Measurements from ENCODE around the gene NKAIN2. TPM values are rescaled to one million over a fixed set of nuclear protein-coding genes. Genes with fewer than 3 reads are reported as not detected.
A peak's percentile ranks its signal among the peaks of the same experiment; 100 is the strongest.

The NKAIN2 gene
- total and polyA plus RNA-seq, 9 of the 15 experiments (the other 6 are each of a cell fraction or from before 2014, with no cell fraction given): not detected

DNA sequence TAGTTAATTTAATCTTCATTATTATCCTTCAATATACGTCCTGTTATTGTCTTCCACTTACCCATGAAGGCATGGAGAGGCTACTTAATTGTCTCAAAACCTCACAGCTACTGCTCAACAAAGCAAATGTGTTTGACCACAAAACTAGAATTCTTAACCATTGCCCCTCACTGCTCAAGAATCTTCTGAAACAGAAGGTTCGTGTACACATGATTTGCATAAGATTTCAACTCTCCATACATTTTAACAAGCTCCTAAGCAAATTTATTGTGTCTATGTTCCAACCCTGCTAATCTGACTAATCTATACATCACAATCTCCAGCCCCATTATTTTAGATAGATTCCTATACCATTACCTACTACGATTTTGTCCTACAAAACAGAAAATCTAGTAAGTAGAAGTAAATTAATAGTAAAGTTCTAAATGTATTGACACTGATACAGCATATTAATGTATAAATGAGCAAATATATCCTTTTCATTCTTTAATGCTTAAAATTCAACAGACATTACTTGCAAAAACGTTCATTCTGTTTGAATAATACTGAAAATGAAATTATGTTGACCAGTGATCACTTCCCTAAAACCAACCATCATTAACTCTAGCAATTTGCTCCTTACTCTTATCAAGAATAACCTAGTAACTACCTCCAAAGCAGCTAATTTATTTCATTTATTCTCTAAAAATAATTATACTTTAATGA, 1068.8 kb downstream of the NKAIN2 start:
- TF ChIP-seq ZNF696 (CRISPR knock-in tag; conservative IDR thresholded peaks at IDR 0.05) (no peak), MIER1 (IDR thresholded peaks at IDR 0.05; ENCODE audit: low read depth) (no peak), GTF2E2 (tag; IDR thresholded peaks at IDR 0.05) (no peak), POLR2AphosphoS2 (IDR thresholded peaks at IDR 0.05; ENCODE audit: low read length) (no peak), ASH1L (IDR thresholded peaks at IDR 0.05; ENCODE audit: borderline replicate concordance, low read depth, partially characterized antibody) (no peak), ELF4 (CRISPR knock-in tag; IDR thresholded peaks at IDR 0.05) (no peak), SMARCC2 (IDR thresholded peaks at IDR 0.05; ENCODE audit: low read depth) (no peak), MEF2A (IDR thresholded peaks at IDR 0.05; ENCODE audit: control insufficient read depth, low read depth, low read length) (no peak), ZNF764 (CRISPR knock-in tag; IDR thresholded peaks at IDR 0.05; ENCODE audit: low read depth) (no peak)
- TF ChIP-seq, protein P1, sequence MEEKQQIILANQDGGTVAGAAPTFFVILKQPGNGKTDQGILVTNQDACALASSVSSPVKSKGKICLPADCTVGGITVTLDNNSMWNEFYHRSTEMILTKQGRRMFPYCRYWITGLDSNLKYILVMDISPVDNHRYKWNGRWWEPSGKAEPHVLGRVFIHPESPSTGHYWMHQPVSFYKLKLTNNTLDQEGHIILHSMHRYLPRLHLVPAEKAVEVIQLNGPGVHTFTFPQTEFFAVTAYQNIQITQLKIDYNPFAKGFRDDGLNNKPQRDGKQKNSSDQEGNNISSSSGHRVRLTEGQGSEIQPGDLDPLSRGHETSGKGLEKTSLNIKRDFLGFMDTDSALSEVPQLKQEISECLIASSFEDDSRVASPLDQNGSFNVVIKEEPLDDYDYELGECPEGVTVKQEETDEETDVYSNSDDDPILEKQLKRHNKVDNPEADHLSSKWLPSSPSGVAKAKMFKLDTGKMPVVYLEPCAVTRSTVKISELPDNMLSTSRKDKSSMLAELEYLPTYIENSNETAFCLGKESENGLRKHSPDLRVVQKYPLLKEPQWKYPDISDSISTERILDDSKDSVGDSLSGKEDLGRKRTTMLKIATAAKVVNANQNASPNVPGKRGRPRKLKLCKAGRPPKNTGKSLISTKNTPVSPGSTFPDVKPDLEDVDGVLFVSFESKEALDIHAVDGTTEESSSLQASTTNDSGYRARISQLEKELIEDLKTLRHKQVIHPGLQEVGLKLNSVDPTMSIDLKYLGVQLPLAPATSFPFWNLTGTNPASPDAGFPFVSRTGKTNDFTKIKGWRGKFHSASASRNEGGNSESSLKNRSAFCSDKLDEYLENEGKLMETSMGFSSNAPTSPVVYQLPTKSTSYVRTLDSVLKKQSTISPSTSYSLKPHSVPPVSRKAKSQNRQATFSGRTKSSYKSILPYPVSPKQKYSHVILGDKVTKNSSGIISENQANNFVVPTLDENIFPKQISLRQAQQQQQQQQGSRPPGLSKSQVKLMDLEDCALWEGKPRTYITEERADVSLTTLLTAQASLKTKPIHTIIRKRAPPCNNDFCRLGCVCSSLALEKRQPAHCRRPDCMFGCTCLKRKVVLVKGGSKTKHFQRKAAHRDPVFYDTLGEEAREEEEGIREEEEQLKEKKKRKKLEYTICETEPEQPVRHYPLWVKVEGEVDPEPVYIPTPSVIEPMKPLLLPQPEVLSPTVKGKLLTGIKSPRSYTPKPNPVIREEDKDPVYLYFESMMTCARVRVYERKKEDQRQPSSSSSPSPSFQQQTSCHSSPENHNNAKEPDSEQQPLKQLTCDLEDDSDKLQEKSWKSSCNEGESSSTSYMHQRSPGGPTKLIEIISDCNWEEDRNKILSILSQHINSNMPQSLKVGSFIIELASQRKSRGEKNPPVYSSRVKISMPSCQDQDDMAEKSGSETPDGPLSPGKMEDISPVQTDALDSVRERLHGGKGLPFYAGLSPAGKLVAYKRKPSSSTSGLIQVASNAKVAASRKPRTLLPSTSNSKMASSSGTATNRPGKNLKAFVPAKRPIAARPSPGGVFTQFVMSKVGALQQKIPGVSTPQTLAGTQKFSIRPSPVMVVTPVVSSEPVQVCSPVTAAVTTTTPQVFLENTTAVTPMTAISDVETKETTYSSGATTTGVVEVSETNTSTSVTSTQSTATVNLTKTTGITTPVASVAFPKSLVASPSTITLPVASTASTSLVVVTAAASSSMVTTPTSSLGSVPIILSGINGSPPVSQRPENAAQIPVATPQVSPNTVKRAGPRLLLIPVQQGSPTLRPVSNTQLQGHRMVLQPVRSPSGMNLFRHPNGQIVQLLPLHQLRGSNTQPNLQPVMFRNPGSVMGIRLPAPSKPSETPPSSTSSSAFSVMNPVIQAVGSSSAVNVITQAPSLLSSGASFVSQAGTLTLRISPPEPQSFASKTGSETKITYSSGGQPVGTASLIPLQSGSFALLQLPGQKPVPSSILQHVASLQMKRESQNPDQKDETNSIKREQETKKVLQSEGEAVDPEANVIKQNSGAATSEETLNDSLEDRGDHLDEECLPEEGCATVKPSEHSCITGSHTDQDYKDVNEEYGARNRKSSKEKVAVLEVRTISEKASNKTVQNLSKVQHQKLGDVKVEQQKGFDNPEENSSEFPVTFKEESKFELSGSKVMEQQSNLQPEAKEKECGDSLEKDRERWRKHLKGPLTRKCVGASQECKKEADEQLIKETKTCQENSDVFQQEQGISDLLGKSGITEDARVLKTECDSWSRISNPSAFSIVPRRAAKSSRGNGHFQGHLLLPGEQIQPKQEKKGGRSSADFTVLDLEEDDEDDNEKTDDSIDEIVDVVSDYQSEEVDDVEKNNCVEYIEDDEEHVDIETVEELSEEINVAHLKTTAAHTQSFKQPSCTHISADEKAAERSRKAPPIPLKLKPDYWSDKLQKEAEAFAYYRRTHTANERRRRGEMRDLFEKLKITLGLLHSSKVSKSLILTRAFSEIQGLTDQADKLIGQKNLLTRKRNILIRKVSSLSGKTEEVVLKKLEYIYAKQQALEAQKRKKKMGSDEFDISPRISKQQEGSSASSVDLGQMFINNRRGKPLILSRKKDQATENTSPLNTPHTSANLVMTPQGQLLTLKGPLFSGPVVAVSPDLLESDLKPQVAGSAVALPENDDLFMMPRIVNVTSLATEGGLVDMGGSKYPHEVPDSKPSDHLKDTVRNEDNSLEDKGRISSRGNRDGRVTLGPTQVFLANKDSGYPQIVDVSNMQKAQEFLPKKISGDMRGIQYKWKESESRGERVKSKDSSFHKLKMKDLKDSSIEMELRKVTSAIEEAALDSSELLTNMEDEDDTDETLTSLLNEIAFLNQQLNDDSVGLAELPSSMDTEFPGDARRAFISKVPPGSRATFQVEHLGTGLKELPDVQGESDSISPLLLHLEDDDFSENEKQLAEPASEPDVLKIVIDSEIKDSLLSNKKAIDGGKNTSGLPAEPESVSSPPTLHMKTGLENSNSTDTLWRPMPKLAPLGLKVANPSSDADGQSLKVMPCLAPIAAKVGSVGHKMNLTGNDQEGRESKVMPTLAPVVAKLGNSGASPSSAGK (IDR thresholded peaks at IDR 0.05): no peak
- Histone ChIP-seq H3K27me3 (ENCODE audit: control insufficient read depth in 2 of 2, insufficient read depth in 2 of 2, low read length in 2 of 2) (no peaks in the 10 kb centered on the region), H2AFZ (ENCODE audit: low read depth, low read length) (0 out of 2 replicates have a peak overlapping the region, but pooled peaks have one; percentile 12), H3K9ac (ENCODE audit: insufficient read depth in 1 of 2, low read depth in 2 of 2, low read length in 2 of 2) (no peak overlapping the region), H3K4me2 (ENCODE audit: insufficient read depth, low read length) (no peak overlapping the region), H3K79me2 (ENCODE audit: control insufficient read depth, insufficient read depth, low read length) (no peaks in the 10 kb centered on the region), H4K20me1 (replicated peaks; ENCODE audit: control insufficient read depth, insufficient read depth, low read length) (no peaks in the 10 kb centered on the region), H3K9me3 (replicated peaks; ENCODE audit: control insufficient read depth, insufficient read depth, low read depth, low read length) (no peaks in the 10 kb centered on the region), H3K4me3 (no peak overlapping the region), H3K4me1 (replicated peaks in 1 of 2; ENCODE audit: control insufficient read depth in 2 of 2, insufficient read depth in 2 of 2, low read length in 2 of 2) (no peaks in the 10 kb centered on the region), H3K9me1 (ENCODE audit: control insufficient read depth, insufficient read depth, low read length) (no peaks in the 10 kb centered on the region), H3K27ac (ENCODE audit: extremely low read depth, low read depth, low read length) (no peak overlapping the region), H3K36me3 (ENCODE audit: control insufficient read depth, insufficient read depth, low read length) (no peaks in the 10 kb centered on the region)
- FAIRE-seq (no peak), ATAC-seq (no peak), DNase-seq (ENCODE audit: extremely low read depth in 1 of 4, low spot score in 3 of 4) (no peak)
- WGBS (ENCODE audit: insufficient coverage, low coverage, missing lambda C conversion rate): 26% methylated on average over 4 of the region's 4 CpGs
- intact Hi-C loops (cut with micrococcal nuclease) (no loop called here), in situ Hi-C loops (cut with MboI) (loop anchor here (5.0 to 10.0 kb wide), 4 partner anchors 240 to 972 kb away; partner anchors contain the start of gene HDDC2)
- BruUV-seq (replicated peaks): no TSS peak
- POLR2A ChIA-PET: no interaction called here
- CTCF ChIA-PET (ENCODE audit: low intra/inter-chr PET ratio): no interaction called here
